ENCODE results near the gene C1orf198.

- TF ChIP-seq, protein P1, sequence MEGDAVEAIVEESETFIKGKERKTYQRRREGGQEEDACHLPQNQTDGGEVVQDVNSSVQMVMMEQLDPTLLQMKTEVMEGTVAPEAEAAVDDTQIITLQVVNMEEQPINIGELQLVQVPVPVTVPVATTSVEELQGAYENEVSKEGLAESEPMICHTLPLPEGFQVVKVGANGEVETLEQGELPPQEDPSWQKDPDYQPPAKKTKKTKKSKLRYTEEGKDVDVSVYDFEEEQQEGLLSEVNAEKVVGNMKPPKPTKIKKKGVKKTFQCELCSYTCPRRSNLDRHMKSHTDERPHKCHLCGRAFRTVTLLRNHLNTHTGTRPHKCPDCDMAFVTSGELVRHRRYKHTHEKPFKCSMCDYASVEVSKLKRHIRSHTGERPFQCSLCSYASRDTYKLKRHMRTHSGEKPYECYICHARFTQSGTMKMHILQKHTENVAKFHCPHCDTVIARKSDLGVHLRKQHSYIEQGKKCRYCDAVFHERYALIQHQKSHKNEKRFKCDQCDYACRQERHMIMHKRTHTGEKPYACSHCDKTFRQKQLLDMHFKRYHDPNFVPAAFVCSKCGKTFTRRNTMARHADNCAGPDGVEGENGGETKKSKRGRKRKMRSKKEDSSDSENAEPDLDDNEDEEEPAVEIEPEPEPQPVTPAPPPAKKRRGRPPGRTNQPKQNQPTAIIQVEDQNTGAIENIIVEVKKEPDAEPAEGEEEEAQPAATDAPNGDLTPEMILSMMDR (optimal IDR thresholded peaks at IDR 0.05 in 1 of 3, IDR thresholded peaks at IDR 0.05 in 1 of 3, conservative IDR thresholded peaks at IDR 0.05 in 1 of 3; ENCODE audit: extremely low read depth in 1 of 3, insufficient read depth in 2 of 3, low read length in 3 of 3): no peak
- no peak for TF ChIP-seq EZH2 (IDR thresholded peaks at IDR 0.05; ENCODE audit: low read length)
Measured at GRCh38 chr1:230876660-230877059, 8.3 kb upstream of the C1orf198 start.

Data from keratinocyte (primary cell).